Fibroblast of mammary gland (primary cell): ENCODE measurements around the gene CHPF2.

Experiments
- DNase-seq: peaks from one replicate; pipeline ENCODE4 v3.0.0-alpha.2; 2010; ENCODE audit warnings: low read depth
- H3K4me3 ChIP-seq: 2 replicates; pipeline ENCODE4 v1.5.1; 2011; ENCODE audit warnings: low read depth, mild to moderate bottlenecking, low read length, moderate library complexity; ENCODE audit not compliant: control insufficient read depth
- CTCF ChIP-seq: conservative IDR thresholded peaks from 2 replicates; pipeline ENCODE4 v1.5.1; 2011; ENCODE audit warnings: low read depth, low read length, inconsistent platforms; ENCODE audit not compliant: control insufficient read depth, insufficient read depth

Gene CHPF2

DNA sequence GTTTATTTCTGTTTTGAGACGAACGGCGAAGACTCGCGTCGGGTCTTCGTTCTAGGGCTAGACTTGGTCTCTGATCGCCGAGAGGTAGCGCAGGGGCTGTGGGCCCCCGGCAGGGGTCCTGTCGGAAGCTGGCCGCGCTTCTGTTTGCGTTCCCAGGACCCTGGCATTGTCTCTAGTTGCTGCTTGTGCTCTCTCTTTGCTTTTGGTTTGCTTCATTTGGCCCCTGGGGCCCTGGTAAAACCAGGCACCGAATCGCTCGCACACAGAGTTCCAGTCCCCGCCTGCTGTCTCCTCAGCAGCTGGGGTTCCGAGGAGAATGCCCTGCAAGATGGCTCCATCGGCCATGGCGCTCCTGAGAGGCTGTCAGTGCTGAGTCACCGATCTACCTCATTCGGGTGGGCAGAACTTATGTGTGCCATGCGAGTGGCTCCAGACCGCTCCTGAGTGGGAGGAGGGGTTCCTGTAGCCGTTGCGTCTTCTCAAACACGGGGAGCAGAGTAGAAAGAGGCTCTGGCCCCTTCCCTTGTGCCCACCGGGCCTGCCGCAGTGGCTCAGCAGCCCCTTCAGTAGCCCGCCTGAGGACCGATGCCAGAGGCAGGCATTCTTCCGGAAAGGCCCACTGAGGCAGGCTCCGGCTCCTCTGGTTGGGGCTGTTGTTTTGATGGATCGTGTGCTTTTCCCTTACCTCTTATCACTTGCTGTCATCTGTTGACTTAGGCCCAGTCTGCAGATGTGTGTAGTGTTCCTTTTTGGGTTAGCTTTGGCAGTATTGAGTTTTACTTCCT lies 826 bp downstream of the CHPF2 start:
- TF ChIP-seq CTCF: no peak
- peak overlapping the region; percentile 92 for H3K4me3 ChIP-seq
- peak; percentile 87 for DNase-seq

DNA sequence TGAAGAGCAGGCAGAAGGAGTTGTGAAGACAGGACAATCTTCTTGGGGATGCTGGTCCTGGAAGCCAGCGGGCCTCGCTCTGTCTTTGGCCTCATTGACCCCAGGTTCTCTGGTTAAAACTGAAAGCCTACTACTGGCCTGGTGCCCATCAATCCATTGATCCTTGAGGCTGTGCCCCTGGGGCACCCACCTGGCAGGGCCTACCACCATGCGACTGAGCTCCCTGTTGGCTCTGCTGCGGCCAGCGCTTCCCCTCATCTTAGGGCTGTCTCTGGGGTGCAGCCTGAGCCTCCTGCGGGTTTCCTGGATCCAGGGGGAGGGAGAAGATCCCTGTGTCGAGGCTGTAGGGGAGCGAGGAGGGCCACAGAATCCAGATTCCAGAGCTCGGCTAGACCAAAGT lies 1.5 kb downstream of the CHPF2 start:
- TF ChIP-seq CTCF: no peak
- H3K4me3 ChIP-seq: peak overlapping the region; percentile 92
- no peak for DNase-seq

GRCh38 chr7:151235091-151235787 lies 3.0 kb downstream of the CHPF2 start:
- no peak for TF ChIP-seq CTCF

GRCh38 chr7:151236406-151236805 lies 4.1 kb downstream of the CHPF2 start:
- no peak overlapping the region for H3K4me3 ChIP-seq
- TF ChIP-seq CTCF: no peak

More at GRCh38 chr7:151235091-151235787, 3.0 kb downstream of the CHPF2 start:
- no peak for DNase-seq
- no peak overlapping the region for H3K4me3 ChIP-seq

GRCh38 chr7:151237244-151238189 lies 5.2 kb downstream of the CHPF2 start:
- DNase-seq: no peak
- TF ChIP-seq CTCF: no peak
- H3K4me3 ChIP-seq: no peak overlapping the region

More at GRCh38 chr7:151236406-151236805, 4.1 kb downstream of the CHPF2 start:
- DNase-seq: no peak

GRCh38 chr7:151238190-151238810 lies 6.0 kb downstream of the CHPF2 start:
- no peak for TF ChIP-seq CTCF
- no peak overlapping the region for H3K4me3 ChIP-seq
- DNase-seq: no peak
